Peyer's patch (tissue), 4 donors: ENCODE results near the gene TTLL5. TPM values are rescaled to one million over a fixed set of nuclear protein-coding genes. Genes with fewer than 3 reads are reported as not detected.
A peak's percentile ranks its signal among the peaks of the same experiment; 100 is the strongest.

ENCODE experiments used
- DNase-seq, 3 donors: peaks; one replicate each; pipeline ENCODE4 v3.0.0-alpha.2; 2017 to 2019
- H3K27ac ChIP-seq, 4 donors: fragments of 200-600 bp; sonication (generic); one replicate each; pipeline ENCODE4 v1.5.1; 2016 to 2019
- H3K27me3 ChIP-seq, 2 donors: fragments of 200-600 bp; sonication (generic); one replicate each; pipeline ENCODE4 v1.5.1; 2019
- H3K36me3 ChIP-seq, 3 donors: fragments of 200-600 bp; sonication (generic); one replicate each; pipeline ENCODE4 v1.5.1; 2016 to 2019
- H3K4me1 ChIP-seq, 4 donors: fragments of 200-600 bp; sonication (generic); one replicate each; pipeline ENCODE4 v1.5.1; 2016 to 2019
- H3K4me3 ChIP-seq, 4 donors: fragments of 200-600 bp; sonication (generic); 1 replicate in 3 of 4; 2 replicates in 1 of 4; pipeline ENCODE4 v1.5.1; 2016 to 2019; ENCODE audit warnings: mild to moderate bottlenecking in 1 of 4
- H3K9me3 ChIP-seq, 4 donors: fragments of 200-600 bp; sonication (generic); one replicate each; pipeline ENCODE4 v1.5.1; 2016 to 2019; ENCODE audit warnings: mild to moderate bottlenecking in 1 of 4
- CTCF ChIP-seq, 6 experiments: fragments of 450-650 bp in 4 of 6; fragments of 200-600 bp in 2 of 6; sonication (generic) in 1 of 6; IDR thresholded peaks; one replicate each; pipeline ENCODE4 v1.5.1; 2017 to 2019; ENCODE audit warnings: antibody characterized with exemption in 6 of 6, mild to moderate bottlenecking in 3 of 6, moderate library complexity in 1 of 6
- POLR2A ChIP-seq, 2 donors: fragments of 450-650 bp; IDR thresholded peaks; one replicate each; pipeline ENCODE4 v1.5.1; 2017; ENCODE audit warnings: antibody characterized with exemption in 2 of 2, mild to moderate bottlenecking in 2 of 2, moderate library complexity in 2 of 2
- total RNA-seq, 4 donors: library from RNA; depleted of rRNA; stranded (reverse); fragments of >200 nt; gene quantifications; one replicate each; pipeline ENCODE4 v1.1.0, GENCODE V29; 2016

The TTLL5 gene
- total RNA-seq, 4 donors from 2014 or later: 33.6 to 82.5 (median 46.4) TPM

- no peak for TF ChIP-seq POLR2A (IDR thresholded peaks at IDR 0.05)
- Histone ChIP-seq H3K9me3 (no peaks in the 10 kb centered on the region), H3K36me3 (peaks cover 0 to 40% (median 0%) of the 10 kb centered on the region in 3 donors), H3K27me3 (no peaks in the 10 kb centered on the region), H3K27ac (no peak overlapping the region), H3K4me3 (no peak overlapping the region), H3K4me1 (peaks cover 0 to 30% (median 0%) of the 10 kb centered on the region in 4 donors)
- no peak for DNase-seq
Measured at GRCh38 chr14:75655235-75655634, 5.8 kb upstream of the TTLL5 start.

GRCh38 chr14:75657331-75657730 is 3.7 kb upstream of the TTLL5 start:
- no peak for TF ChIP-seq CTCF (IDR thresholded peaks at IDR 0.05)
- Histone ChIP-seq H3K4me1 (peaks cover 0 to 27% (median 1%) of the 10 kb centered on the region in 4 donors), H3K9me3 (no peaks in the 10 kb centered on the region), H3K27ac (no peak overlapping the region), H3K27me3 (no peaks in the 10 kb centered on the region), H3K4me3 (no peak overlapping the region), H3K36me3 (peaks cover 0 to 19% (median 0%) of the 10 kb centered on the region in 3 donors)
- no peak for DNase-seq

- peaks cover 0 to 28% (median 1%) of the 10 kb centered on the region in 4 donors for H3K4me1 ChIP-seq
- TF ChIP-seq POLR2A (IDR thresholded peaks at IDR 0.05): no peak
- no peak for TF ChIP-seq CTCF (IDR thresholded peaks at IDR 0.05)
- no peaks in the 10 kb centered on the region for H3K9me3 ChIP-seq
- no peak overlapping the region for H3K4me3 ChIP-seq
- H3K36me3 ChIP-seq: peaks cover 0 to 19% (median 0%) of the 10 kb centered on the region in 3 donors
- DNase-seq: no peak
- no peaks in the 10 kb centered on the region for H3K27me3 ChIP-seq
- H3K27ac ChIP-seq: no peak overlapping the region
Measured at GRCh38 chr14:75658957-75659356, 2.1 kb upstream of the TTLL5 start.

GRCh38 chr14:75660238-75660629 is 812 bp upstream of the TTLL5 start:
- H3K27ac ChIP-seq: peak overlapping the region; percentile 71 to 89 (median 82)
- H3K4me1 ChIP-seq: peaks cover 0 to 28% (median 1%) of the 10 kb centered on the region in 4 donors
- no peaks in the 10 kb centered on the region for H3K9me3 ChIP-seq
- H3K36me3 ChIP-seq: peaks cover 0 to 21% (median 0%) of the 10 kb centered on the region in 3 donors
- peak overlapping the region; percentile 57 to 98 (median 82) for H3K4me3 ChIP-seq
- DNase-seq: no peak
- no peaks in the 10 kb centered on the region for H3K27me3 ChIP-seq
- TF ChIP-seq CTCF (IDR thresholded peaks at IDR 0.05) (no peak), POLR2A (IDR thresholded peaks at IDR 0.05) (no peak)

- peak overlapping the region; percentile 57 to 98 (median 82) for H3K4me3 ChIP-seq
- peaks cover 0 to 28% (median 1%) of the 10 kb centered on the region in 4 donors for H3K4me1 ChIP-seq
- H3K9me3 ChIP-seq: no peaks in the 10 kb centered on the region
- H3K36me3 ChIP-seq: peaks cover 0 to 13% (median 0%) of the 10 kb centered on the region in 3 donors
- TF ChIP-seq POLR2A (IDR thresholded peaks at IDR 0.05) (no peak), CTCF (IDR thresholded peaks at IDR 0.05) (no peak)
- H3K27ac ChIP-seq: peak overlapping the region; percentile 71 to 89 (median 82)
- DNase-seq: no peak
- H3K27me3 ChIP-seq: no peaks in the 10 kb centered on the region
Measured at GRCh38 chr14:75661499-75661814, 411 bp downstream of the TTLL5 start.

- DNase-seq: no peak
- no peak overlapping the region for H3K4me3 ChIP-seq
- H3K9me3 ChIP-seq: no peaks in the 10 kb centered on the region
- peaks cover 0 to 28% (median 1%) of the 10 kb centered on the region in 4 donors for H3K4me1 ChIP-seq
- no peak for TF ChIP-seq CTCF (IDR thresholded peaks at IDR 0.05)
- no peak for TF ChIP-seq POLR2A (IDR thresholded peaks at IDR 0.05)
- H3K27me3 ChIP-seq: no peaks in the 10 kb centered on the region
- no peak overlapping the region for H3K27ac ChIP-seq
- peaks cover 0 to 10% (median 0%) of the 10 kb centered on the region in 3 donors for H3K36me3 ChIP-seq
Measured at GRCh38 chr14:75662966-75663365, 1.9 kb downstream of the TTLL5 start.
